Right lobe of liver (tissue), 4 donors: Measurements from ENCODE around the gene AOAH.

Experiments used
- POLR2A ChIP-seq: fragments of 450-650 bp; IDR thresholded peaks from one replicate; pipeline ENCODE4 v1.6.1; 2017; ENCODE audit warnings: antibody characterized with exemption, mild to moderate bottlenecking
- TF ChIP-seq, protein P1 (sequence below), 4 donors: fragments of 200-600 bp in 3 of 4; fragments of 450-650 bp in 1 of 4; IDR thresholded peaks; one replicate each; pipeline versions ENCODE4 v1.5.1 to v1.8.0; 2016 to 2022; ENCODE audit warnings: antibody characterized with exemption in 4 of 4, mild to moderate bottlenecking in 2 of 4
- donor health status: DM: no; HTN: no; CAD: no.
- donor health status: DM: no; HTN: no; CAD: no.
- donor health status: DM: no; HTN: yes; CAD: no.

GRCh38 chr7:36748017-36748487, 23.8 kb upstream of the AOAH start:
- TF ChIP-seq, protein P1, sequence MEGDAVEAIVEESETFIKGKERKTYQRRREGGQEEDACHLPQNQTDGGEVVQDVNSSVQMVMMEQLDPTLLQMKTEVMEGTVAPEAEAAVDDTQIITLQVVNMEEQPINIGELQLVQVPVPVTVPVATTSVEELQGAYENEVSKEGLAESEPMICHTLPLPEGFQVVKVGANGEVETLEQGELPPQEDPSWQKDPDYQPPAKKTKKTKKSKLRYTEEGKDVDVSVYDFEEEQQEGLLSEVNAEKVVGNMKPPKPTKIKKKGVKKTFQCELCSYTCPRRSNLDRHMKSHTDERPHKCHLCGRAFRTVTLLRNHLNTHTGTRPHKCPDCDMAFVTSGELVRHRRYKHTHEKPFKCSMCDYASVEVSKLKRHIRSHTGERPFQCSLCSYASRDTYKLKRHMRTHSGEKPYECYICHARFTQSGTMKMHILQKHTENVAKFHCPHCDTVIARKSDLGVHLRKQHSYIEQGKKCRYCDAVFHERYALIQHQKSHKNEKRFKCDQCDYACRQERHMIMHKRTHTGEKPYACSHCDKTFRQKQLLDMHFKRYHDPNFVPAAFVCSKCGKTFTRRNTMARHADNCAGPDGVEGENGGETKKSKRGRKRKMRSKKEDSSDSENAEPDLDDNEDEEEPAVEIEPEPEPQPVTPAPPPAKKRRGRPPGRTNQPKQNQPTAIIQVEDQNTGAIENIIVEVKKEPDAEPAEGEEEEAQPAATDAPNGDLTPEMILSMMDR (IDR thresholded peaks at IDR 0.05), result no peak
- no peak for TF ChIP-seq POLR2A
